Loucy (cell line): ENCODE measurements around the gene ABHD2.

Source experiments
- H2AFZ ChIP-seq: fragments of 200-600 bp; sonication (generic); 2 replicates; pipeline ENCODE4 v1.6.0; 2016; ENCODE audit warnings: antibody characterized with exemption, mild to moderate bottlenecking, low read length, moderate library complexity
- H3F3A ChIP-seq: fragments of 200-600 bp; 2 replicates; pipeline ENCODE4 v1.6.0; 2016; ENCODE audit warnings: antibody characterized with exemption, low read depth, mild to moderate bottlenecking
- H3K27me3 ChIP-seq: fragments of 200-600 bp; sonication (generic); 2 replicates; pipeline ENCODE4 v1.6.1; 2014; ENCODE audit warnings: low read length, mild to moderate bottlenecking; ENCODE audit not compliant: insufficient read depth, poor library complexity, severe bottlenecking
- H3K36me3 ChIP-seq: fragments of 200-600 bp; sonication (generic); 2 replicates; pipeline ENCODE4 v1.6.1; 2016; ENCODE audit warnings: low read length; ENCODE audit not compliant: insufficient read depth
- H3K4me1 ChIP-seq: fragments of 200-600 bp; sonication (generic); 2 replicates; pipeline ENCODE4 v1.5.1; 2014; ENCODE audit warnings: low read length, mild to moderate bottlenecking; ENCODE audit not compliant: insufficient read depth, poor library complexity, severe bottlenecking
- H3K4me2 ChIP-seq: fragments of 200-600 bp; sonication (generic); 2 replicates; pipeline ENCODE4 v1.6.0; 2014; ENCODE audit warnings: antibody characterized with exemption, low read length, low read depth, mild to moderate bottlenecking; ENCODE audit not compliant: poor library complexity, severe bottlenecking
- H3K4me3 ChIP-seq: fragments of 200-600 bp; sonication (generic); 2 replicates; pipeline ENCODE4 v1.5.1; 2014; ENCODE audit warnings: low read length, mild to moderate bottlenecking, mixed read lengths; ENCODE audit not compliant: poor library complexity, severe bottlenecking
- H3K79me2 ChIP-seq: fragments of 200-600 bp; sonication (generic); 2 replicates; pipeline ENCODE4 v1.6.1; 2014; ENCODE audit warnings: low read length; ENCODE audit not compliant: insufficient read depth
- H3K9ac ChIP-seq: fragments of 200-600 bp; sonication (generic); 2 replicates; pipeline ENCODE4 v1.6.0; 2014; ENCODE audit warnings: mild to moderate bottlenecking, low read depth, low read length, moderate library complexity; ENCODE audit not compliant: poor library complexity, severe bottlenecking
- H3K9me2 ChIP-seq: fragments of 200-600 bp; sonication (generic); replicated peaks from 2 replicates; pipeline ENCODE4 v1.6.1; 2016; ENCODE audit warnings: low read depth, low read length, mixed read lengths
- H3K9me3 ChIP-seq: fragments of 200-600 bp; sonication (generic); 2 replicates; pipeline ENCODE4 v1.6.1; 2014; ENCODE audit warnings: mild to moderate bottlenecking, antibody characterized with exemption, low read length, low read depth; ENCODE audit not compliant: insufficient read depth
- H4K20me1 ChIP-seq: fragments of 200-600 bp; sonication (generic); 2 replicates; pipeline ENCODE4 v1.6.0; 2014; ENCODE audit warnings: antibody characterized with exemption, low read length, mild to moderate bottlenecking; ENCODE audit not compliant: insufficient read depth, poor library complexity, severe bottlenecking
- CTCF ChIP-seq: fragments of 200-600 bp; sonication (generic); conservative IDR thresholded peaks from 2 replicates; pipeline ENCODE4 v1.5.1; 2014; ENCODE audit warnings: mild to moderate bottlenecking, antibody characterized with exemption, low read length
- EZH2phosphoT487 ChIP-seq: fragments of 200-600 bp; IDR thresholded peaks from 2 replicates; pipeline ENCODE4 v1.6.1; 2018; ENCODE audit warnings: antibody characterized with exemption, mild to moderate bottlenecking, moderate library complexity, borderline replicate concordance

ABHD2 gene

DNA sequence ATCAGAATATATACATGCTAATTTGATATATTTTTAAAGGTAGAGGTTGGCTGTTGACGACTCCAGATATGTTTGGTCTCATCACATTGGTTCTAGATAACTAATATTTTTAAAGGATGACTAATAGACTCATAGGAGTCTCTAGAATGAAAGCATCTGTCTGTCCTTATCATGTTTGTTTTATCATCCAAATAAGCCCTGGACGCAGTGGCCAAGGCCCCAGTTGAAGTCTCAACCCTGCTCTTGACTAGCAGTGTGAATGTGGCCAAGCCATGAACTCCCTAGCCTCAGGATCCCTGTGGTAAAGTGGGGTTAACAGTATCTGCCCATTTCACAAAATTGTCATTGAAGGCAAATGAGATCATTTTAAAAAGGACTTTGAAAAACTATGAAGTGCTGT lies 53.6 kb downstream of the ABHD2 start:
- no peaks in the 10 kb centered on the region for H3K9me2 ChIP-seq
- H4K20me1 ChIP-seq: peaks cover 3% of the 10 kb centered on the region
- H3K27me3 ChIP-seq: no peaks in the 10 kb centered on the region
- H3F3A ChIP-seq: no peaks in the 10 kb centered on the region
- TF ChIP-seq EZH2phosphoT487 (no peak), CTCF (no peak)
- peaks cover 13% of the 10 kb centered on the region; the same call in 1 of the 2 replicates for H3K36me3 ChIP-seq
- no peak overlapping the region for H2AFZ ChIP-seq
- no peak overlapping the region for H3K9ac ChIP-seq
- H3K4me1 ChIP-seq: peaks cover 49% of the 10 kb centered on the region
- no peak overlapping the region for H3K4me3 ChIP-seq
- H3K79me2 ChIP-seq: peaks cover 27% of the 10 kb centered on the region; the same call in 1 of the 2 replicates
- no peaks in the 10 kb centered on the region for H3K9me3 ChIP-seq
- H3K4me2 ChIP-seq: no peak overlapping the region

GRCh38 chr15:89142423-89142822 lies 54.2 kb downstream of the ABHD2 start:
- no peaks in the 10 kb centered on the region for H3K9me3 ChIP-seq
- peaks cover 3% of the 10 kb centered on the region for H4K20me1 ChIP-seq
- H3K4me1 ChIP-seq: peaks cover 44% of the 10 kb centered on the region
- H3K9ac ChIP-seq: no peak overlapping the region
- H3K9me2 ChIP-seq: no peaks in the 10 kb centered on the region
- no peak overlapping the region for H3K4me2 ChIP-seq
- peaks cover 13% of the 10 kb centered on the region; the same call in 1 of the 2 replicates for H3K36me3 ChIP-seq
- no peaks in the 10 kb centered on the region for H3F3A ChIP-seq
- TF ChIP-seq CTCF (no peak), EZH2phosphoT487 (no peak)
- no peak overlapping the region for H2AFZ ChIP-seq
- no peak overlapping the region for H3K4me3 ChIP-seq
- peaks cover 25% of the 10 kb centered on the region; the same call in 1 of the 2 replicates for H3K79me2 ChIP-seq
- no peaks in the 10 kb centered on the region for H3K27me3 ChIP-seq

DNA sequence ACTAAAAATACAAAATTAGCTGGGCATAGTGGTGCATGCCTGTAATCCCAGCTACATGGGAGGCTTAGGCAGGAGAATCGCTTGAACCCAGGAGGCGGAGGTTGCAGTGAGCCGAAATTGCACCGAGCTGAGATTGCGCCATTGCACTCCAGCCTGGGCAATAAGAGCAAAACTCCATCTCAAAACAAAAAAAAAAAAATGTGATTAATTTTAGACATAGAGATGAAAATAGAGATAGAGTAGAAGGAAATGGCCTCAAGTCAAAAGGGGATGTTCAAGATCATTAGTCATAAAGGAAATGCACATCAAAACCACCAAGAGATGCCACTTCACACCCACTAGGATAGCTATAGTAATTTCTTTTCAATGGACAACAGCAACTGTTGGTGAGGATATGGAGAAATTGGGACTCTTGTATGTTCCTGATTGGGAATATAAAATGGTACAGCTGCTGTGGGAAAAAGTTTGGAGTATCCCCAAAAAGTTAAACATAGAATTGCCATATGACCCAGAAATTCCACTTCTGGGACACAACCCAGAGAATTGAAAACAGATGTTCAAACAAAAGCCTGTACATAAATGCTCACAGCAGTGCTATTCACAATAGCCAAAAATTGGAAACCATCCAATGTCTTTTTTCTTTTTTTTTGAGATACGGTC lies 55.4 kb downstream of the ABHD2 start:
- Histone ChIP-seq H3F3A (no peaks in the 10 kb centered on the region), H3K9me2 (no peaks in the 10 kb centered on the region), H3K4me1 (peaks cover 35% of the 10 kb centered on the region), H3K9me3 (no peaks in the 10 kb centered on the region), H3K9ac (no peak overlapping the region), H2AFZ (no peak overlapping the region), H3K4me3 (peak overlapping the region; percentile 53), H4K20me1 (peaks cover 3% of the 10 kb centered on the region), H3K27me3 (no peaks in the 10 kb centered on the region), H3K36me3 (peaks cover 13% of the 10 kb centered on the region; the same call in 1 of the 2 replicates), H3K79me2 (peaks cover 15% of the 10 kb centered on the region; the same call in 1 of the 2 replicates), H3K4me2 (peak overlapping the region; percentile 62)
- TF ChIP-seq EZH2phosphoT487 (no peak), CTCF (no peak)
